HEK293 (cell line): Measurements from ENCODE around the gene ILK.
A peak's percentile ranks its signal among the peaks of the same experiment; 100 is the strongest.

Source experiments
- BCL6B ChIP-seq: fragments of 450-650 bp; formaldehyde crosslinking; IDR thresholded peaks from 2 replicates; pipeline ENCODE4 v1.5.1; 2017; ENCODE audit warnings: missing biosample characterization, missing genetic modification characterization
- EGR2 ChIP-seq: fragments of 450-650 bp; formaldehyde crosslinking; IDR thresholded peaks from 2 replicates; pipeline ENCODE4 v1.5.1; 2016; ENCODE audit warnings: low read depth, missing biosample characterization, missing genetic modification characterization
- GLIS2 ChIP-seq: fragments of 450-650 bp; formaldehyde crosslinking; IDR thresholded peaks from 2 replicates; pipeline ENCODE4 v1.5.1; 2016; ENCODE audit warnings: missing biosample characterization, missing genetic modification characterization
- IKZF3 ChIP-seq: fragments of 450-650 bp; IDR thresholded peaks from 2 replicates; pipeline ENCODE4 v1.5.0; 2018; ENCODE audit warnings: missing biosample characterization, mild to moderate bottlenecking, missing genetic modification characterization, moderate library complexity
- KLF8 ChIP-seq: fragments of 450-650 bp; formaldehyde crosslinking; IDR thresholded peaks from 2 replicates; pipeline ENCODE4 v1.5.1; 2016; ENCODE audit warnings: missing biosample characterization, missing genetic modification characterization
- SP7 ChIP-seq: fragments of 450-650 bp; formaldehyde crosslinking; IDR thresholded peaks from 2 replicates; pipeline ENCODE4 v1.5.1; 2016; ENCODE audit warnings: missing biosample characterization, missing genetic modification characterization
- TRIM28 ChIP-seq: IDR thresholded peaks from 2 replicates; pipeline ENCODE4 v1.6.1; 2011; ENCODE audit warnings: low read length, control low read depth, borderline replicate concordance
- YY1 ChIP-seq: fragments of 450-650 bp; formaldehyde crosslinking; IDR thresholded peaks from 2 replicates; pipeline ENCODE4 v1.5.1; 2018; ENCODE audit warnings: missing biosample characterization, missing genetic modification characterization
- ZBTB1 ChIP-seq: fragments of 450-650 bp; formaldehyde crosslinking; IDR thresholded peaks from 2 replicates; pipeline ENCODE4 v1.5.1; 2016; ENCODE audit warnings: missing biosample characterization, missing genetic modification characterization
- ZBTB10 ChIP-seq: fragments of 450-650 bp; formaldehyde crosslinking; IDR thresholded peaks from 2 replicates; pipeline ENCODE4 v1.5.1; 2016; ENCODE audit warnings: missing biosample characterization, missing genetic modification characterization
- ZBTB6 ChIP-seq: fragments of 450-650 bp; formaldehyde crosslinking; IDR thresholded peaks from 2 replicates; pipeline ENCODE4 v1.5.1; 2017; ENCODE audit warnings: missing biosample characterization, missing genetic modification characterization
- ZNF140 ChIP-seq: fragments of 450-650 bp; formaldehyde crosslinking; IDR thresholded peaks from 2 replicates; pipeline ENCODE4 v1.5.1; 2016; ENCODE audit warnings: missing biosample characterization, missing genetic modification characterization
- ZNF169 ChIP-seq: fragments of 450-650 bp; formaldehyde crosslinking; IDR thresholded peaks from 2 replicates; pipeline ENCODE4 v1.5.1; 2016; ENCODE audit warnings: missing biosample characterization, missing genetic modification characterization
- ZNF184 ChIP-seq: fragments of 450-650 bp; IDR thresholded peaks from 2 replicates; pipeline ENCODE4 v1.5.1; 2018; ENCODE audit warnings: missing biosample characterization, mild to moderate bottlenecking, missing genetic modification characterization
- ZNF324 ChIP-seq: fragments of 450-650 bp; formaldehyde crosslinking; IDR thresholded peaks from 2 replicates; pipeline ENCODE4 v1.5.1; 2016; ENCODE audit warnings: missing biosample characterization, missing genetic modification characterization
- ZNF335 ChIP-seq: fragments of 450-650 bp; formaldehyde crosslinking; conservative IDR thresholded peaks from 2 replicates; pipeline ENCODE4 v1.5.1; 2016; ENCODE audit warnings: missing biosample characterization, missing genetic modification characterization
- ZNF37A ChIP-seq: fragments of 450-650 bp; IDR thresholded peaks from 2 replicates; pipeline ENCODE4 v1.5.1; 2018; ENCODE audit warnings: missing biosample characterization, missing genetic modification characterization
- ZNF423 ChIP-seq: fragments of 450-650 bp; formaldehyde crosslinking; IDR thresholded peaks from 2 replicates; pipeline ENCODE4 v1.5.1; 2016; ENCODE audit warnings: missing biosample characterization, missing genetic modification characterization
- ZNF473 ChIP-seq: fragments of 450-650 bp; formaldehyde crosslinking; IDR thresholded peaks from 2 replicates; pipeline ENCODE4 v1.5.1; 2017; ENCODE audit warnings: missing biosample characterization, missing genetic modification characterization
- ZNF48 ChIP-seq: fragments of 450-650 bp; formaldehyde crosslinking; IDR thresholded peaks from 2 replicates; pipeline ENCODE4 v1.5.1; 2016; ENCODE audit warnings: missing biosample characterization, missing genetic modification characterization
- ZNF501 ChIP-seq: fragments of 450-650 bp; formaldehyde crosslinking; IDR thresholded peaks from 2 replicates; pipeline ENCODE4 v1.5.1; 2016; ENCODE audit warnings: missing biosample characterization, missing genetic modification characterization
- ZNF670 ChIP-seq: fragments of 450-650 bp; formaldehyde crosslinking; IDR thresholded peaks from 2 replicates; pipeline ENCODE4 v1.5.1; 2016; ENCODE audit warnings: missing biosample characterization, missing genetic modification characterization, low read depth
- ZNF76 ChIP-seq: fragments of 450-650 bp; formaldehyde crosslinking; IDR thresholded peaks from 2 replicates; pipeline ENCODE4; 2016; ENCODE audit warnings: low read depth, missing biosample characterization, missing genetic modification characterization, borderline replicate concordance
- ZNF837 ChIP-seq: fragments of 450-650 bp; formaldehyde crosslinking; IDR thresholded peaks from 2 replicates; pipeline ENCODE4 v1.5.1; 2016; ENCODE audit warnings: missing biosample characterization, missing genetic modification characterization
- ZNF843 ChIP-seq: fragments of 450-650 bp; formaldehyde crosslinking; IDR thresholded peaks from 2 replicates; pipeline ENCODE4 v1.5.1; 2016; ENCODE audit warnings: missing biosample characterization, missing genetic modification characterization
- ZSCAN23 ChIP-seq: fragments of 450-650 bp; formaldehyde crosslinking; IDR thresholded peaks from 2 replicates; pipeline ENCODE4 v1.5.1; 2016; ENCODE audit warnings: missing biosample characterization, missing genetic modification characterization
- TF ChIP-seq, protein P1 (sequence below): fragments of 450-650 bp; formaldehyde crosslinking; IDR thresholded peaks from 2 replicates; pipeline ENCODE4 v1.5.1; 2016; ENCODE audit warnings: missing biosample characterization, missing genetic modification characterization
- TF ChIP-seq, protein P2 (sequence below): fragments of 450-650 bp; formaldehyde crosslinking; IDR thresholded peaks from 2 replicates; pipeline ENCODE4 v1.5.1; 2016; ENCODE audit warnings: missing biosample characterization, missing genetic modification characterization
- TF ChIP-seq, protein P3 (sequence below): fragments of 450-650 bp; formaldehyde crosslinking; IDR thresholded peaks from 2 replicates; pipeline ENCODE4 v1.5.1; 2016; ENCODE audit warnings: missing biosample characterization, missing genetic modification characterization

The ILK gene

DNA sequence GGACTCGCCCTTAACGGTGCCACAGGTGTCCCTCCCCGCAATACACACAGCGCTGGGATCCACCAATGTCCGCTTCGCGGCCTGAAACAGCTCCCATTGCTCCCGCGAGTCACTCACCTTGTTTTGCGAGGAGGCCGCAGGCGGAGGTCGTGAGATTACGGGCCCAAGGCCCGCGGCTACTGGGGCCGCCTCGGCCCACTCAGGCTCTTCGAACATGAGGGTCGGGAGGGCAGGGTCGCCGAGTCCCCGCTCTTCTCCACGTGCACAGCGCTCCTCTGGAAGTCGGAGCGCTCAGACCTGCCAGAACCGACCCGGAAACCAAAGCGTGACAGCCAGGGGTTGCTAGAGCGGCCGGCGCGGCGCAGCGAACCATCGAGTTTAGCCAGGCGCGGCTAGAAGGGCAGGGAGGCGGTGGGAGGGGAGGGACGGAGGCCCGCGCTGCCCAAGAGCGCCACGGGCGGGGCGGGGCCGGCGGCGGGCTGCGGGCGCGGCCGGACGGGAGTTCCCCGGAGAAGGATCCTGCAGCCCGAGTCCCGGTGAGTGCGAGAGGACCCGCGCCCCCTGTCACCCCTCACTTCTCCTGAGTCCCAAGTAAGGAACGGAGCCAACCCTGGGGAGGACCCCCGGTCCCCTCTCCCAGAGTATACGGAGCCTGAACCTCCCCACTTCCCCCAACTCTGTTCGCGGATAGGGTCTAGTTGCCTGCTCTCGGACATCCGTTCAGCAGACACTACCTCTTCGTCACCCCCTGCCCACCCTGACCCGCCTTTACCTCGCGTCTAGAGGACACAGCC lies at the start of gene ILK, which contains the start of gene RRP8 (continued):
- no peak for TF ChIP-seq ZNF48
- TF ChIP-seq ZNF501 (tag by site-specific recombination), result 0 out of 2 replicates have a peak, but pooled peaks have one; percentile 10
- TF ChIP-seq KLF8 (tag by site-specific recombination), result peak; percentile 88
- no peak; the same call in 1 of the 2 replicates for TF ChIP-seq ZBTB6 (tag by site-specific recombination)
- no peak for TF ChIP-seq ZNF423 (tag by site-specific recombination)
- no peak for TF ChIP-seq ZNF670
- TF ChIP-seq TRIM28, result peak; percentile 85
- 0 out of 2 replicates have a peak, but pooled peaks have one; percentile 5 for TF ChIP-seq EGR2 (tag by site-specific recombination)
- no peak for TF ChIP-seq ZNF37A (tag by site-specific recombination)
- no peak for TF ChIP-seq ZNF473
- TF ChIP-seq BCL6B (tag by site-specific recombination), result no peak
- TF ChIP-seq YY1 (tag by site-specific recombination), result peak; percentile 60; the same call in 1 of the 2 replicates
- peak; percentile 64; the same call in 1 of the 2 replicates for TF ChIP-seq SP7
- 0 out of 2 replicates have a peak, but pooled peaks have one; percentile 55 for TF ChIP-seq GLIS2
- TF ChIP-seq ZNF324 (tag by site-specific recombination), result 0 out of 2 replicates have a peak, but pooled peaks have one; percentile 70
- TF ChIP-seq, protein P1, sequence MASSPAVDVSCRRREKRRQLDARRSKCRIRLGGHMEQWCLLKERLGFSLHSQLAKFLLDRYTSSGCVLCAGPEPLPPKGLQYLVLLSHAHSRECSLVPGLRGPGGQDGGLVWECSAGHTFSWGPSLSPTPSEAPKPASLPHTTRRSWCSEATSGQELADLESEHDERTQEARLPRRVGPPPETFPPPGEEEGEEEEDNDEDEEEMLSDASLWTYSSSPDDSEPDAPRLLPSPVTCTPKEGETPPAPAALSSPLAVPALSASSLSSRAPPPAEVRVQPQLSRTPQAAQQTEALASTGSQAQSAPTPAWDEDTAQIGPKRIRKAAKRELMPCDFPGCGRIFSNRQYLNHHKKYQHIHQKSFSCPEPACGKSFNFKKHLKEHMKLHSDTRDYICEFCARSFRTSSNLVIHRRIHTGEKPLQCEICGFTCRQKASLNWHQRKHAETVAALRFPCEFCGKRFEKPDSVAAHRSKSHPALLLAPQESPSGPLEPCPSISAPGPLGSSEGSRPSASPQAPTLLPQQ (tag by site-specific recombination), result 0 out of 2 replicates have a peak, but pooled peaks have one; percentile 52
- peak; percentile 25; the same call in 1 of the 2 replicates for TF ChIP-seq IKZF3 (tag by site-specific recombination)
- TF ChIP-seq, protein P2, sequence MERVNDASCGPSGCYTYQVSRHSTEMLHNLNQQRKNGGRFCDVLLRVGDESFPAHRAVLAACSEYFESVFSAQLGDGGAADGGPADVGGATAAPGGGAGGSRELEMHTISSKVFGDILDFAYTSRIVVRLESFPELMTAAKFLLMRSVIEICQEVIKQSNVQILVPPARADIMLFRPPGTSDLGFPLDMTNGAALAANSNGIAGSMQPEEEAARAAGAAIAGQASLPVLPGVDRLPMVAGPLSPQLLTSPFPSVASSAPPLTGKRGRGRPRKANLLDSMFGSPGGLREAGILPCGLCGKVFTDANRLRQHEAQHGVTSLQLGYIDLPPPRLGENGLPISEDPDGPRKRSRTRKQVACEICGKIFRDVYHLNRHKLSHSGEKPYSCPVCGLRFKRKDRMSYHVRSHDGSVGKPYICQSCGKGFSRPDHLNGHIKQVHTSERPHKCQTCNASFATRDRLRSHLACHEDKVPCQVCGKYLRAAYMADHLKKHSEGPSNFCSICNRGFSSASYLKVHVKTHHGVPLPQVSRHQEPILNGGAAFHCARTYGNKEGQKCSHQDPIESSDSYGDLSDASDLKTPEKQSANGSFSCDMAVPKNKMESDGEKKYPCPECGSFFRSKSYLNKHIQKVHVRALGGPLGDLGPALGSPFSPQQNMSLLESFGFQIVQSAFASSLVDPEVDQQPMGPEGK (tag by site-specific recombination), result peak; percentile 26; the same call in 1 of the 2 replicates
- no peak; the same call in 1 of the 2 replicates for TF ChIP-seq ZBTB10
- TF ChIP-seq ZNF843 (tag by site-specific recombination), result no peak
- peak; percentile 61; the same call in 1 of the 2 replicates for TF ChIP-seq ZNF335 (tag by site-specific recombination)
- no peak for TF ChIP-seq ZBTB1 (tag by site-specific recombination)
- peak; percentile 59; the same call in 1 of the 2 replicates for TF ChIP-seq ZNF76 (tag by site-specific recombination)
- TF ChIP-seq, protein P3, sequence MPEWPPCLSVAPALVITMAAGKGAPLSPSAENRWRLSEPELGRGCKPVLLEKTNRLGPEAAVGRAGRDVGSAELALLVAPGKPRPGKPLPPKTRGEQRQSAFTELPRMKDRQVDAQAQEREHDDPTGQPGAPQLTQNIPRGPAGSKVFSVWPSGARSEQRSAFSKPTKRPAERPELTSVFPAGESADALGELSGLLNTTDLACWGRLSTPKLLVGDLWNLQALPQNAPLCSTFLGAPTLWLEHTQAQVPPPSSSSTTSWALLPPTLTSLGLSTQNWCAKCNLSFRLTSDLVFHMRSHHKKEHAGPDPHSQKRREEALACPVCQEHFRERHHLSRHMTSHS, result no peak
- TF ChIP-seq ZNF837 (tag by site-specific recombination), result no peak
- no peak for TF ChIP-seq ZNF184 (tag by site-specific recombination)
- no peak for TF ChIP-seq ZNF140
- TF ChIP-seq ZNF169 (tag by site-specific recombination), result no peak
- peak; percentile 18; the same call in 1 of the 2 replicates for TF ChIP-seq ZSCAN23 (tag by site-specific recombination)
